ENCODE data around the gene IPO4. TPM values are rescaled to one million over a fixed set of nuclear protein-coding genes. Genes with fewer than 3 reads are reported as not detected.

The IPO4 gene
- total and polyA plus RNA-seq, 7 donors, result 3.0 to 37.1 (median 12.8) TPM

GRCh38 chr14:24137529-24138395 is 50.9 kb downstream of the IPO4 start:
- WGBS, 2 donors, result 85 to 91% methylated on average over 8 of the region's 8 CpGs
- Histone ChIP-seq H3K4me1 (peaks cover 0 to 50% (median 41%) of the 10 kb centered on the region in 4 donors), H3K9me3 (no peaks in the 10 kb centered on the region)

GRCh38 chr14:24136684-24137528 is 51.7 kb downstream of the IPO4 start:
- no peaks in the 10 kb centered on the region for H3K9me3 ChIP-seq
- peaks cover 14 to 24% (median 17%) of the 10 kb centered on the region in 4 donors for H3K36me3 ChIP-seq
- 19 to 35% methylated on average over 13 of the region's 13 CpGs for WGBS, 2 donors
- no peaks in the 10 kb centered on the region for H3K27me3 ChIP-seq
- intact Hi-C loops (cut with DNase I), result loop anchor here (2.0 to 5.0 kb wide), 2 partner anchors 22 to 580 kb away; partner anchors contain the start of genes DCAF11, NRL and THTPA
- H3K4me1 ChIP-seq, result peaks cover 0 to 45% (median 37%) of the 10 kb centered on the region in 4 donors
- H3K4me3 ChIP-seq, result peak overlapping the region; percentile 85 to 99 (median 96)
- TF ChIP-seq EP300 (IDR thresholded peaks at IDR 0.05), result no peak
- no peak for TF ChIP-seq CTCF (IDR thresholded peaks at IDR 0.05)
- no peak for TF ChIP-seq POLR2AphosphoS5 (IDR thresholded peaks at IDR 0.05)
- TF ChIP-seq POLR2A (IDR thresholded peaks at IDR 0.05), result no peak
- H3K27ac ChIP-seq, result peak overlapping the region; percentile 93 to 95 (median 94)
- DNase-seq, result no peak

More at GRCh38 chr14:24137529-24138395, 50.9 kb downstream of the IPO4 start:
- H3K27me3 ChIP-seq, result no peaks in the 10 kb centered on the region
- H3K4me3 ChIP-seq, result no peak overlapping the region
- TF ChIP-seq POLR2AphosphoS5 (IDR thresholded peaks at IDR 0.05) (no peak), CTCF (IDR thresholded peaks at IDR 0.05) (no peak), POLR2A (IDR thresholded peaks at IDR 0.05) (no peak), EP300 (IDR thresholded peaks at IDR 0.05) (no peak)
- peak overlapping the region; percentile 93 to 95 (median 94) for H3K27ac ChIP-seq
- intact Hi-C loops (cut with DNase I), result loop anchor here (2.0 to 5.0 kb wide), 2 partner anchors 23 to 580 kb away; partner anchors contain the start of genes DCAF11, NRL and THTPA
- peaks cover 14 to 24% (median 17%) of the 10 kb centered on the region in 4 donors for H3K36me3 ChIP-seq
- no peak for DNase-seq

GRCh38 chr14:24135834-24136683 is 52.6 kb downstream of the IPO4 start, which contains the start of gene PSME1:
TSS of gene PSME1 (plus strand) at chr14:24136194. CDS start at chr14:24136263, 69 bp downstream.
- WGBS, 2 donors, result 0 to 1% methylated on average over 73 to 75 of the region's 75 CpGs
- DNase-seq, result peak; percentile 97
- intact Hi-C loops (cut with DNase I), result loop anchor here (2.0 to 5.0 kb wide), 2 partner anchors 21 to 579 kb away; partner anchors contain the start of genes DCAF11, NRL and THTPA
- Histone ChIP-seq H3K27ac (peak within 1 kb of the TSS; percentile 93 to 95 (median 94)), H3K4me3 (peak within 1 kb of the TSS; percentile 85 to 99 (median 96)), H3K9me3 (no peaks in the 10 kb centered on the region), H3K27me3 (no peaks in the 10 kb centered on the region), H3K36me3 (peaks cover 14 to 24% (median 17%) of the 10 kb centered on the region in 4 donors), H3K4me1 (peaks cover 0 to 44% (median 36%) of the 10 kb centered on the region in 4 donors)
- TF ChIP-seq EP300 (IDR thresholded peaks at IDR 0.05) (peak in 1 of 4 donors; percentile 3), POLR2AphosphoS5 (IDR thresholded peaks at IDR 0.05) (peak; percentile 79 to 90 (median 86)), CTCF (IDR thresholded peaks at IDR 0.05) (no peak), POLR2A (IDR thresholded peaks at IDR 0.05) (peak in 1 of 2 donors; percentile 62)

GRCh38 chr14:24135584-24135833 is 53.1 kb downstream of the IPO4 start:
- intact Hi-C loops (cut with DNase I), result loop anchor here (5.0 kb wide), 1 partner anchor 578 kb away; the partner anchor contains the start of gene THTPA
- WGBS, 2 donors, result 3 to 8% methylated on average over 9 of the region's 9 CpGs
- peak overlapping the region; percentile 93 to 95 (median 94) for H3K27ac ChIP-seq
- peaks cover 14 to 24% (median 17%) of the 10 kb centered on the region in 4 donors for H3K36me3 ChIP-seq
- DNase-seq, result no peak
- TF ChIP-seq EP300 (IDR thresholded peaks at IDR 0.05), result no peak
- no peaks in the 10 kb centered on the region for H3K27me3 ChIP-seq
- peak overlapping the region; percentile 85 to 99 (median 96) for H3K4me3 ChIP-seq
- peaks cover 0 to 41% (median 32%) of the 10 kb centered on the region in 4 donors for H3K4me1 ChIP-seq
- no peaks in the 10 kb centered on the region for H3K9me3 ChIP-seq
